ENCODE data around the gene UBE2E1. TPM values are rescaled to one million over a fixed set of nuclear protein-coding genes. Genes with fewer than 3 reads are reported as not detected.

UBE2E1 gene
- total RNA-seq, 1 donor from 2014 or later: 124 TPM

- Histone ChIP-seq H3K27me3 (ENCODE audit: control insufficient read depth, insufficient read depth, low read length) (no peaks in the 10 kb centered on the region), H3K4me3 (ENCODE audit: low read depth, low read length) (no peak overlapping the region), H3K36me3 (ENCODE audit: control insufficient read depth, insufficient read depth, low read length) (no peaks in the 10 kb centered on the region)
- DNase-seq (ENCODE audit: low read depth) (no peak), FAIRE-seq (no peak)
- TF ChIP-seq CTCF (IDR thresholded peaks at IDR 0.05; ENCODE audit: insufficient read depth, low read length, severe bottlenecking): no peak
Observed at GRCh38 chr3:23823620-23824019, 17.9 kb downstream of the UBE2E1 start.

- FAIRE-seq (no peak), DNase-seq (ENCODE audit: low read depth) (peak; percentile 75)
- TF ChIP-seq CTCF (IDR thresholded peaks at IDR 0.05; ENCODE audit: insufficient read depth, low read length, severe bottlenecking): no peak
- Histone ChIP-seq H3K4me3 (ENCODE audit: low read depth, low read length) (no peak overlapping the region), H3K27me3 (ENCODE audit: control insufficient read depth, insufficient read depth, low read length) (no peaks in the 10 kb centered on the region), H3K36me3 (ENCODE audit: control insufficient read depth, insufficient read depth, low read length) (no peaks in the 10 kb centered on the region)
Observed at GRCh38 chr3:23824699-23825444, 19.1 kb downstream of the UBE2E1 start.

- TF ChIP-seq CTCF (IDR thresholded peaks at IDR 0.05; ENCODE audit: insufficient read depth, low read length, severe bottlenecking): no peak
- Histone ChIP-seq H3K27me3 (ENCODE audit: control insufficient read depth, insufficient read depth, low read length) (no peaks in the 10 kb centered on the region), H3K4me3 (ENCODE audit: low read depth, low read length) (no peak overlapping the region), H3K36me3 (ENCODE audit: control insufficient read depth, insufficient read depth, low read length) (no peaks in the 10 kb centered on the region)
- DNase-seq (ENCODE audit: low read depth) (no peak), FAIRE-seq (no peak)
Observed at GRCh38 chr3:23825802-23826201, 20.0 kb downstream of the UBE2E1 start.

GRCh38 chr3:23826382-23827064 lies 20.8 kb downstream of the UBE2E1 start:
- Histone ChIP-seq H3K36me3 (ENCODE audit: control insufficient read depth, insufficient read depth, low read length) (no peaks in the 10 kb centered on the region), H3K27me3 (ENCODE audit: control insufficient read depth, insufficient read depth, low read length) (no peaks in the 10 kb centered on the region), H3K4me3 (ENCODE audit: low read depth, low read length) (no peak overlapping the region)
- DNase-seq (ENCODE audit: low read depth) (no peak), FAIRE-seq (no peak)
- no peak for TF ChIP-seq CTCF (IDR thresholded peaks at IDR 0.05; ENCODE audit: insufficient read depth, low read length, severe bottlenecking)

- H3K27me3 ChIP-seq (ENCODE audit: control insufficient read depth, insufficient read depth, low read length): no peaks in the 10 kb centered on the region
- DNase-seq (ENCODE audit: low read depth): no peak
- no peaks in the 10 kb centered on the region for H3K36me3 ChIP-seq (ENCODE audit: control insufficient read depth, insufficient read depth, low read length)
- no peak for FAIRE-seq
- no peak overlapping the region for H3K4me3 ChIP-seq (ENCODE audit: low read depth, low read length)
- TF ChIP-seq CTCF (IDR thresholded peaks at IDR 0.05; ENCODE audit: insufficient read depth, low read length, severe bottlenecking): no peak
Observed at GRCh38 chr3:23829242-23829934, 23.6 kb downstream of the UBE2E1 start.

All from bronchial epithelial cell (primary cell).